A673 (cell line): ENCODE data around the gene ALG1.
"Not testable (repeated sequence)": the region's sequence is repeated elsewhere in the genome, so short reads cannot be mapped to it uniquely, and the experiment has no call there.

Experiments used
- EZH2 ChIP-seq: fragments of 200-600 bp; sonication (generic); IDR thresholded peaks from 2 replicates; pipeline ENCODE4 v1.6.1; 2017; ENCODE audit warnings: borderline replicate concordance, low read depth, mild to moderate bottlenecking, mixed read lengths, antibody characterized with exemption, low read length; ENCODE audit not compliant: poor library complexity, severe bottlenecking
- TF ChIP-seq, protein P1 (sequence below): fragments of 300-800, 200-600 bp; sonication (generic); conservative IDR thresholded peaks from 2 replicates; pipeline ENCODE4 v1.5.1; 2017; ENCODE audit warnings: low read depth, mild to moderate bottlenecking, antibody characterized with exemption, low read length, moderate library complexity, mixed read lengths

GRCh38 chr16:5096437-5097060 is 24.9 kb downstream of the ALG1 start:
- TF ChIP-seq, protein P1, sequence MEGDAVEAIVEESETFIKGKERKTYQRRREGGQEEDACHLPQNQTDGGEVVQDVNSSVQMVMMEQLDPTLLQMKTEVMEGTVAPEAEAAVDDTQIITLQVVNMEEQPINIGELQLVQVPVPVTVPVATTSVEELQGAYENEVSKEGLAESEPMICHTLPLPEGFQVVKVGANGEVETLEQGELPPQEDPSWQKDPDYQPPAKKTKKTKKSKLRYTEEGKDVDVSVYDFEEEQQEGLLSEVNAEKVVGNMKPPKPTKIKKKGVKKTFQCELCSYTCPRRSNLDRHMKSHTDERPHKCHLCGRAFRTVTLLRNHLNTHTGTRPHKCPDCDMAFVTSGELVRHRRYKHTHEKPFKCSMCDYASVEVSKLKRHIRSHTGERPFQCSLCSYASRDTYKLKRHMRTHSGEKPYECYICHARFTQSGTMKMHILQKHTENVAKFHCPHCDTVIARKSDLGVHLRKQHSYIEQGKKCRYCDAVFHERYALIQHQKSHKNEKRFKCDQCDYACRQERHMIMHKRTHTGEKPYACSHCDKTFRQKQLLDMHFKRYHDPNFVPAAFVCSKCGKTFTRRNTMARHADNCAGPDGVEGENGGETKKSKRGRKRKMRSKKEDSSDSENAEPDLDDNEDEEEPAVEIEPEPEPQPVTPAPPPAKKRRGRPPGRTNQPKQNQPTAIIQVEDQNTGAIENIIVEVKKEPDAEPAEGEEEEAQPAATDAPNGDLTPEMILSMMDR: not testable (repeated sequence)
- TF ChIP-seq EZH2: not testable (repeated sequence)
